Transverse colon (tissue), 4 donors: Measurements from ENCODE around the gene PRKAR1A. TPM values are rescaled to one million over a fixed set of nuclear protein-coding genes. Genes with fewer than 3 reads are reported as not detected.

Experiments
- DNase-seq: peaks from one replicate; pipeline ENCODE4 v3.0.0-alpha.2; 2019
- H3K27ac ChIP-seq, 4 donors: fragments of 200-600 bp; sonication (generic); 2 replicates each; pipeline ENCODE4 v1.5.1; 2016 to 2018; ENCODE audit warnings: inconsistent platforms in 4 of 4
- H3K27me3 ChIP-seq: fragments of 200-600 bp; sonication (generic); 2 replicates; pipeline ENCODE4 v1.5.1; 2017; ENCODE audit warnings: inconsistent platforms
- H3K36me3 ChIP-seq, 4 donors: fragments of 200-600 bp; sonication (generic); 2 replicates each; pipeline ENCODE4 v1.5.1; 2017 to 2019; ENCODE audit warnings: inconsistent platforms in 4 of 4
- H3K4me1 ChIP-seq, 4 donors: fragments of 200-600 bp; sonication (generic); 2 replicates each; pipeline ENCODE4 v1.5.1; 2017 to 2020; ENCODE audit warnings: inconsistent platforms in 4 of 4
- H3K4me3 ChIP-seq, 4 donors: fragments of 200-600 bp; sonication (generic); 1 replicate in 1 of 4; 2 replicates in 3 of 4; pipeline versions ENCODE4 v1.5.1 to v1.6.1; 2017 to 2019; ENCODE audit warnings: inconsistent platforms in 4 of 4
- H3K9me3 ChIP-seq, 2 donors: fragments of 200-600 bp; sonication (generic); 2 replicates each; pipeline ENCODE4 v1.5.1; 2017 to 2019; ENCODE audit warnings: inconsistent platforms in 2 of 2
- CTCF ChIP-seq, 5 experiments: fragments of 200-600 bp in 3 of 5; fragments of 450-650 bp in 2 of 5; sonication (generic) in 3 of 5; IDR thresholded peaks; 1 replicate in 2 of 5; 2 replicates in 3 of 5; pipeline ENCODE4 v1.5.1; 2016 to 2017; ENCODE audit warnings: antibody characterized with exemption in 5 of 5, inconsistent platforms in 3 of 5, mild to moderate bottlenecking in 2 of 5, moderate library complexity in 1 of 5
- EP300 ChIP-seq: sonication (generic); formaldehyde crosslinking; IDR thresholded peaks from one replicate; pipeline ENCODE4 v1.6.1; 2017; ENCODE audit warnings: antibody characterized with exemption, low read depth
- POLR2A ChIP-seq: fragments of 450-650 bp; IDR thresholded peaks from one replicate; pipeline ENCODE4 v1.6.1; 2016; ENCODE audit warnings: antibody characterized with exemption, mild to moderate bottlenecking, moderate library complexity
- POLR2AphosphoS5 ChIP-seq, 3 donors: sonication (generic); formaldehyde crosslinking; IDR thresholded peaks; one replicate each; pipeline ENCODE4 v1.6.1; 2016; ENCODE audit warnings: antibody characterized with exemption in 3 of 3
- WGBS, 2 donors: methylation state at CpG; one replicate each; pipeline ENCODE4 v1.1.5; 2018; ENCODE audit warnings: low coverage in 1 of 2; 5-methylcytosine and 5-hydroxymethylcytosine counted together
- in situ Hi-C, 4 donors: fragments of 200-750 bp; cut with MboI; loops; one replicate each; pipeline versions ENCODE4 v1.15.0 to v1.15.1; 2017; ENCODE audit warnings: low sequenced_read_pairs in 3 of 4, low pct_ligation_motif_present in 1 of 4, low pct_unique_long_range_greater_than_20kb in 1 of 4
- intact Hi-C: fragments of 100-400 bp; cut with DNase I; formaldehyde crosslinking; loops from one replicate; pipeline ENCODE4 v1.15.1; 2023; ENCODE audit warnings: low total_unique reads
- total RNA-seq, 4 donors: library from RNA; depleted of rRNA; stranded (reverse); fragments of >200 nt; gene quantifications; one replicate each; pipeline ENCODE4 v1.1.0, GENCODE V29; 2016

PRKAR1A gene
- total RNA-seq, 4 donors from 2014 or later = 93.9 to 223 (median 160) TPM

- Histone ChIP-seq H3K9me3 (no peaks in the 10 kb centered on the region), H3K4me3 (no peak overlapping the region), H3K4me1 (peaks cover 0 to 6% (median 0%) of the 10 kb centered on the region in 4 donors), H3K27ac (peak overlapping the region in 1 of 4 donors; percentile 11), H3K27me3 (no peaks in the 10 kb centered on the region), H3K36me3 (no peaks in the 10 kb centered on the region)
- intact Hi-C loops (no loop called here), in situ Hi-C loops (no loop called here)
- WGBS, 2 donors = 60 to 86% methylated on average over 2 to 3 of the region's 3 CpGs
- TF ChIP-seq EP300 = no peak
- no peak for TF ChIP-seq POLR2A
- TF ChIP-seq CTCF (IDR thresholded peaks at IDR 0.05) = no peak
- TF ChIP-seq POLR2AphosphoS5 (IDR thresholded peaks at IDR 0.05) = no peak
- DNase-seq = no peak
Observed at GRCh38 chr17:68577497-68577821, 65.2 kb downstream of the PRKAR1A start.

GRCh38 chr17:68578236-68578635 lies 66.0 kb downstream of the PRKAR1A start:
- 80 to 94% methylated on average over 3 of the region's 3 CpGs for WGBS, 2 donors
- H3K4me3 ChIP-seq = no peak overlapping the region
- intact Hi-C loops (no loop called here), in situ Hi-C loops (no loop called here)
- no peak for DNase-seq
- no peaks in the 10 kb centered on the region for H3K9me3 ChIP-seq
- H3K27me3 ChIP-seq = no peaks in the 10 kb centered on the region
- H3K4me1 ChIP-seq = peaks cover 0 to 6% (median 0%) of the 10 kb centered on the region in 4 donors
- TF ChIP-seq POLR2A (no peak), EP300 (no peak), POLR2AphosphoS5 (IDR thresholded peaks at IDR 0.05) (no peak), CTCF (IDR thresholded peaks at IDR 0.05) (no peak)
- no peaks in the 10 kb centered on the region for H3K36me3 ChIP-seq
- no peak overlapping the region for H3K27ac ChIP-seq

GRCh38 chr17:68579194-68579927 lies 67.1 kb downstream of the PRKAR1A start:
- WGBS, 2 donors = 75 to 86% methylated on average over 8 of the region's 8 CpGs
- H3K36me3 ChIP-seq = no peaks in the 10 kb centered on the region
- peaks cover 0 to 6% (median 0%) of the 10 kb centered on the region in 4 donors for H3K4me1 ChIP-seq
- in situ Hi-C loops (no loop called here), intact Hi-C loops (no loop called here)
- H3K27me3 ChIP-seq = no peaks in the 10 kb centered on the region
- peak overlapping the region in 3 of 4 donors; percentile 1 to 20 (median 13) for H3K27ac ChIP-seq
- no peak for TF ChIP-seq CTCF (IDR thresholded peaks at IDR 0.05)
- TF ChIP-seq POLR2A = no peak
- no peak for TF ChIP-seq POLR2AphosphoS5 (IDR thresholded peaks at IDR 0.05)
- TF ChIP-seq EP300 = no peak
- H3K9me3 ChIP-seq = no peaks in the 10 kb centered on the region
- no peak for DNase-seq
- H3K4me3 ChIP-seq = no peak overlapping the region

GRCh38 chr17:68580236-68580770 lies 68.1 kb downstream of the PRKAR1A start:
- WGBS, 2 donors = 70 to 78% methylated on average over 5 to 6 of the region's 6 CpGs
- in situ Hi-C loops (no loop called here), intact Hi-C loops (loop anchor here (2.0 kb wide), 1 partner anchor 30 kb away; no protein-coding TSS in a partner anchor)
- Histone ChIP-seq H3K27me3 (no peaks in the 10 kb centered on the region), H3K36me3 (no peaks in the 10 kb centered on the region), H3K4me1 (peaks cover 0 to 6% (median 0%) of the 10 kb centered on the region in 4 donors), H3K27ac (peak overlapping the region in 3 of 4 donors; percentile 13 to 22 (median 20)), H3K4me3 (no peak overlapping the region), H3K9me3 (no peaks in the 10 kb centered on the region)
- DNase-seq = no peak
- TF ChIP-seq POLR2AphosphoS5 (IDR thresholded peaks at IDR 0.05) = peak in 1 of 3 donors; percentile 20
- no peak for TF ChIP-seq POLR2A
